Esophagus muscularis mucosa (tissue), 4 donors: ENCODE measurements around the gene MAP9.

Experiments used
- EP300 ChIP-seq: sonication (generic); formaldehyde crosslinking; IDR thresholded peaks from one replicate; pipeline ENCODE4 v1.6.1; 2017; ENCODE audit warnings: antibody characterized with exemption
- POLR2A ChIP-seq: fragments of 450-650 bp; IDR thresholded peaks from one replicate; pipeline ENCODE4 v1.6.1; 2017; ENCODE audit warnings: antibody characterized with exemption, moderate library complexity, mild to moderate bottlenecking, low read depth
- POLR2AphosphoS5 ChIP-seq, 2 donors: sonication (generic); formaldehyde crosslinking; IDR thresholded peaks; one replicate each; pipeline ENCODE4 v1.6.1; 2017; ENCODE audit warnings: antibody characterized with exemption in 2 of 2
- TF ChIP-seq, protein P1 (sequence below), 3 experiments: fragments of 200-600 bp in 2 of 3; fragments of 450-650 bp in 1 of 3; sonication (generic) in 2 of 3; IDR thresholded peaks; one replicate each; pipeline ENCODE4 v1.5.1; 2017 to 2019; ENCODE audit warnings: antibody characterized with exemption in 3 of 3, mild to moderate bottlenecking in 2 of 3, moderate library complexity in 1 of 3

GRCh38 chr4:155322782-155323181, 54.0 kb downstream of the MAP9 start:
- TF ChIP-seq, protein P1, sequence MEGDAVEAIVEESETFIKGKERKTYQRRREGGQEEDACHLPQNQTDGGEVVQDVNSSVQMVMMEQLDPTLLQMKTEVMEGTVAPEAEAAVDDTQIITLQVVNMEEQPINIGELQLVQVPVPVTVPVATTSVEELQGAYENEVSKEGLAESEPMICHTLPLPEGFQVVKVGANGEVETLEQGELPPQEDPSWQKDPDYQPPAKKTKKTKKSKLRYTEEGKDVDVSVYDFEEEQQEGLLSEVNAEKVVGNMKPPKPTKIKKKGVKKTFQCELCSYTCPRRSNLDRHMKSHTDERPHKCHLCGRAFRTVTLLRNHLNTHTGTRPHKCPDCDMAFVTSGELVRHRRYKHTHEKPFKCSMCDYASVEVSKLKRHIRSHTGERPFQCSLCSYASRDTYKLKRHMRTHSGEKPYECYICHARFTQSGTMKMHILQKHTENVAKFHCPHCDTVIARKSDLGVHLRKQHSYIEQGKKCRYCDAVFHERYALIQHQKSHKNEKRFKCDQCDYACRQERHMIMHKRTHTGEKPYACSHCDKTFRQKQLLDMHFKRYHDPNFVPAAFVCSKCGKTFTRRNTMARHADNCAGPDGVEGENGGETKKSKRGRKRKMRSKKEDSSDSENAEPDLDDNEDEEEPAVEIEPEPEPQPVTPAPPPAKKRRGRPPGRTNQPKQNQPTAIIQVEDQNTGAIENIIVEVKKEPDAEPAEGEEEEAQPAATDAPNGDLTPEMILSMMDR (IDR thresholded peaks at IDR 0.05) = no peak
- no peak for TF ChIP-seq EP300
- no peak for TF ChIP-seq POLR2AphosphoS5 (IDR thresholded peaks at IDR 0.05)
- TF ChIP-seq POLR2A = no peak
